ENCODE measurements around the gene LRRC4C.

- no peak for TF ChIP-seq CTCF (conservative IDR thresholded peaks at IDR 0.05; ENCODE audit: low read depth in 2 of 2)
- TF ChIP-seq POLR2AphosphoS5 (IDR thresholded peaks at IDR 0.05; ENCODE audit: low read depth) = no peak
- TF ChIP-seq EZH2 (IDR thresholded peaks at IDR 0.05; ENCODE audit: low read depth, unreplicated experiment) = no peak
- TF ChIP-seq REST (IDR thresholded peaks at IDR 0.05; ENCODE audit: unreplicated experiment) = no peak
- no peak for TF ChIP-seq EZH2phosphoT487 (IDR thresholded peaks at IDR 0.05; ENCODE audit: unreplicated experiment)
- TF ChIP-seq STAT1 (IDR thresholded peaks at IDR 0.05; ENCODE audit: unreplicated experiment) = no peak
- TF ChIP-seq CREB1 (CRISPR knock-in tag; IDR thresholded peaks at IDR 0.05; ENCODE audit: low read depth) = no peak
- TF ChIP-seq ETS1 (IDR thresholded peaks at IDR 0.05) = no peak
Measured at GRCh38 chr11:41047229-41047628, 412.2 kb downstream of the LRRC4C start.

Measured in GM23338 (cell line).